HG02642 (cell line): ENCODE results near the gene RRP36.
"Not testable (repeated sequence)": the region's sequence is repeated elsewhere in the genome, so short reads cannot be mapped to it uniquely, and the experiment has no call there.

Experiments used
- ATAC-seq: cut with Tn5 transposase; IDR thresholded peaks from one replicate; pipeline ENCODE4 v1.9.1; 2021; ENCODE audit warnings: mild to moderate bottlenecking; ENCODE audit not compliant: unreplicated experiment, poor library complexity

Gene RRP36

GRCh38 chr6:43036712-43037111 is 15.3 kb downstream of the RRP36 start:
- ATAC-seq, result no peak

- ATAC-seq, result no peak
Measured at GRCh38 chr6:43037197-43037596, 15.8 kb downstream of the RRP36 start.

- no peak for ATAC-seq
Measured at GRCh38 chr6:43037706-43038105, 16.3 kb downstream of the RRP36 start.

- ATAC-seq, result no peak
Measured at GRCh38 chr6:43038727-43039126, 17.3 kb downstream of the RRP36 start.

- ATAC-seq, result no peak
Measured at GRCh38 chr6:43040542-43041257, 19.3 kb downstream of the RRP36 start.

GRCh38 chr6:43041475-43041874 is 20.1 kb downstream of the RRP36 start:
- not testable (repeated sequence) for ATAC-seq

- ATAC-seq, result no peak
Measured at GRCh38 chr6:43043310-43043709, 21.9 kb downstream of the RRP36 start.

- no peak for ATAC-seq
Measured at GRCh38 chr6:43045371-43045930, 24.0 kb downstream of the RRP36 start.

- no peak for ATAC-seq
Measured at GRCh38 chr6:43047998-43048397, 26.6 kb downstream of the RRP36 start.

GRCh38 chr6:43050981-43051380 is 29.6 kb downstream of the RRP36 start:
- no peak for ATAC-seq

GRCh38 chr6:43052225-43052841 is 30.9 kb downstream of the RRP36 start:
- no peak for ATAC-seq

GRCh38 chr6:43052842-43053544 is 31.6 kb downstream of the RRP36 start:
- peak; percentile 14 for ATAC-seq

GRCh38 chr6:43053545-43054205 is 32.3 kb downstream of the RRP36 start, which contains the start of gene CUL7:
Gene CUL7 (minus strand): TSS chr6:43053851. CDS start chr6:43052788, 1,063 bp downstream.
- ATAC-seq, result peak; percentile 89

- ATAC-seq, result no peak
Measured at GRCh38 chr6:43054206-43054943, 33.0 kb downstream of the RRP36 start.

GRCh38 chr6:43055966-43056365 is 34.5 kb downstream of the RRP36 start:
- ATAC-seq, result no peak

GRCh38 chr6:43058531-43058930 is 37.1 kb downstream of the RRP36 start:
- no peak for ATAC-seq

- peak; percentile 85 for ATAC-seq
Measured at GRCh38 chr6:43059168-43060033, 38.0 kb downstream of the RRP36 start, which contains the start of the genes KLC4 and MRPL2. Gene KLC4 (plus strand): TSS chr6:43059631. CDS start chr6:43061336, 1,705 bp downstream. Gene MRPL2 (minus strand): TSS chr6:43059434. CDS start chr6:43059381, 53 bp downstream.

- peak; percentile 1 for ATAC-seq
Measured at GRCh38 chr6:43060034-43060754, 38.8 kb downstream of the RRP36 start.
